ENCODE measurements around the gene KLF2.

GRCh38 chr19:16359074-16359473 is 34.4 kb downstream of the KLF2 start:
- no peak for TF ChIP-seq CTCF (IDR thresholded peaks at IDR 0.05)
- TF ChIP-seq POLR2A (IDR thresholded peaks at IDR 0.05): no peak
- no peak for TF ChIP-seq POLR2AphosphoS5 (IDR thresholded peaks at IDR 0.05; ENCODE audit: insufficient read depth in 1 of 2, low read depth in 1 of 2)
